OCI-LY3 (cell line): ENCODE data around the gene HECTD4.

Experiments used
- CTCF ChIP-seq: fragments of 200-600, 300-600 bp; sonication (generic); IDR thresholded peaks from 2 replicates; pipeline ENCODE4 v1.5.1; 2014; ENCODE audit warnings: antibody characterized with exemption, low read length, low read depth
- EZH2phosphoT487 ChIP-seq: fragments of 200-600 bp; shearing (Covaris generic); IDR thresholded peaks from 2 replicates; pipeline ENCODE4 v1.6.1; 2018; ENCODE audit warnings: antibody characterized with exemption, mixed run types, low read depth

- TF ChIP-seq CTCF (no peak), EZH2phosphoT487 (no peak)
Observed at GRCh38 chr12:112421363-112421762, 39.1 kb upstream of the HECTD4 start.
